OCI-LY3 (cell line): ENCODE results near the gene SLC9A8.

Experiments used
- H2AFZ ChIP-seq: fragments of 200-600, 300-600 bp; shearing (Covaris generic); 2 replicates; pipeline ENCODE4 v1.6.0; 2014; ENCODE audit warnings: antibody characterized with exemption, low read depth, low read length
- H3K27ac ChIP-seq: fragments of 200-600, 300-600 bp; sonication (generic); 2 replicates; pipeline ENCODE4 v1.5.1; 2014; ENCODE audit warnings: mild to moderate bottlenecking, low read length, moderate library complexity, mixed read lengths
- H3K27me3 ChIP-seq: fragments of 200-600, 300-600 bp; sonication (generic); 2 replicates; pipeline ENCODE4 v1.6.1; 2014; ENCODE audit warnings: low read depth, low read length, mixed read lengths
- H3K36me3 ChIP-seq: fragments of 200-600, 300-600 bp; sonication (generic); replicated peaks from 2 replicates; pipeline ENCODE3; 2014; ENCODE audit warnings: low read depth, low read length, mixed read lengths
- H3K4me1 ChIP-seq: fragments of 300-600, 200-600 bp; sonication (generic); 2 replicates; pipeline ENCODE4 v1.6.1; 2014; ENCODE audit warnings: low read length, mixed read lengths
- H3K4me2 ChIP-seq: fragments of 200-600, 300-600 bp; sonication (generic); 2 replicates; pipeline ENCODE4 v1.6.1; 2014; ENCODE audit warnings: low read length, mixed read lengths
- H3K4me3 ChIP-seq: fragments of 300-600, 200-600 bp; sonication (generic); 2 replicates; pipeline ENCODE4 v1.5.1; 2014; ENCODE audit warnings: antibody characterized with exemption, mild to moderate bottlenecking, low read length, moderate library complexity
- H3K79me2 ChIP-seq: fragments of 300-600, 200-600 bp; shearing (Covaris generic); 2 replicates; pipeline ENCODE4 v1.6.1; 2014; ENCODE audit warnings: mild to moderate bottlenecking, low read length, mixed read lengths
- H3K9ac ChIP-seq: fragments of 300-600, 200-600 bp; shearing (Covaris generic); 2 replicates; pipeline ENCODE4 v1.6.0; 2014; ENCODE audit warnings: mild to moderate bottlenecking, low read length, moderate library complexity
- H3K9me3 ChIP-seq: fragments of 200-600, 300-600 bp; shearing (Covaris generic); 2 replicates; pipeline ENCODE4 v1.6.1; 2014; ENCODE audit warnings: low read length, mixed read lengths; ENCODE audit not compliant: insufficient read depth
- H4K20me1 ChIP-seq: fragments of 200-600, 300-600 bp; sonication (generic); 2 replicates; pipeline ENCODE4 v1.6.1; 2016; ENCODE audit warnings: low read length, mixed read lengths; ENCODE audit not compliant: insufficient read depth
- EZH2phosphoT487 ChIP-seq: fragments of 200-600 bp; shearing (Covaris generic); IDR thresholded peaks from 2 replicates; pipeline ENCODE4 v1.6.1; 2018; ENCODE audit warnings: antibody characterized with exemption, mixed run types, low read depth
- TF ChIP-seq, protein P1 (sequence below): fragments of 200-600, 300-600 bp; sonication (generic); IDR thresholded peaks from 2 replicates; pipeline ENCODE4 v1.5.1; 2014; ENCODE audit warnings: antibody characterized with exemption, low read length, low read depth

The SLC9A8 gene

DNA sequence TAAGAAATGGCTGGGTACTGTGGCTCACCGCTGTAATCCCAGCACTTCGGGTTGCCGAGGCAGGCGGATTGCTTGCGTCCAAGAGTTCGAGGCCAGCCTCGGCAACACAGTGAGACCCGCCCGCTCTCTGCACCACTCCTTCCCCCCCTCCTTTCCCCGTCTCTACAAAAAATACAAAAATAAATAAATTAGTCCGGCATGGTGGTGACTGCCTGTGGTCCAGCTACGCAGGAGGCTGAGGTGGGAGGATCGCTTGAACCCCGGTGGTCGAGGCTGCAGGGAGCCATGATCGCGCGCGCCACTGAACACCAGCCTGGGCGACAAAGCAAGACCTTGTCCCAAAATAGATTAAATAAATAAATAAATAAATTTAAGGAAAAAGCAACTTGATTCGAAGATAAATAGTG, 123.1 kb downstream of the SLC9A8 start:
- peak overlapping the region; percentile 44 for H2AFZ ChIP-seq
- H3K27ac ChIP-seq, result peak overlapping the region; percentile 18
- H3K4me3 ChIP-seq, result peak overlapping the region; percentile 77
- H3K4me1 ChIP-seq, result peaks cover 28% of the 10 kb centered on the region
- H3K9me3 ChIP-seq, result no peaks in the 10 kb centered on the region
- H3K4me2 ChIP-seq, result peak overlapping the region; percentile 77
- H3K36me3 ChIP-seq, result peaks cover 20% of the 10 kb centered on the region
- H3K9ac ChIP-seq, result peak overlapping the region; percentile 69
- peaks cover 30% of the 10 kb centered on the region for H4K20me1 ChIP-seq
- H3K27me3 ChIP-seq, result no peaks in the 10 kb centered on the region
- peaks cover 45% of the 10 kb centered on the region for H3K79me2 ChIP-seq
- TF ChIP-seq, protein P1, sequence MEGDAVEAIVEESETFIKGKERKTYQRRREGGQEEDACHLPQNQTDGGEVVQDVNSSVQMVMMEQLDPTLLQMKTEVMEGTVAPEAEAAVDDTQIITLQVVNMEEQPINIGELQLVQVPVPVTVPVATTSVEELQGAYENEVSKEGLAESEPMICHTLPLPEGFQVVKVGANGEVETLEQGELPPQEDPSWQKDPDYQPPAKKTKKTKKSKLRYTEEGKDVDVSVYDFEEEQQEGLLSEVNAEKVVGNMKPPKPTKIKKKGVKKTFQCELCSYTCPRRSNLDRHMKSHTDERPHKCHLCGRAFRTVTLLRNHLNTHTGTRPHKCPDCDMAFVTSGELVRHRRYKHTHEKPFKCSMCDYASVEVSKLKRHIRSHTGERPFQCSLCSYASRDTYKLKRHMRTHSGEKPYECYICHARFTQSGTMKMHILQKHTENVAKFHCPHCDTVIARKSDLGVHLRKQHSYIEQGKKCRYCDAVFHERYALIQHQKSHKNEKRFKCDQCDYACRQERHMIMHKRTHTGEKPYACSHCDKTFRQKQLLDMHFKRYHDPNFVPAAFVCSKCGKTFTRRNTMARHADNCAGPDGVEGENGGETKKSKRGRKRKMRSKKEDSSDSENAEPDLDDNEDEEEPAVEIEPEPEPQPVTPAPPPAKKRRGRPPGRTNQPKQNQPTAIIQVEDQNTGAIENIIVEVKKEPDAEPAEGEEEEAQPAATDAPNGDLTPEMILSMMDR, result no peak
- TF ChIP-seq EZH2phosphoT487, result no peak

GRCh38 chr20:49936153-49937026, 123.8 kb downstream of the SLC9A8 start, which contains the start of gene RNF114:
TSS of gene RNF114 (plus strand) at chr20:49936397. CDS start at chr20:49936413, 16 bp downstream.
- Histone ChIP-seq H3K79me2 (peaks cover 52% of the 10 kb centered on the region), H3K9me3 (no peaks in the 10 kb centered on the region)

GRCh38 chr20:49937027-49937929, 124.7 kb downstream of the SLC9A8 start:
- H3K4me3 ChIP-seq, result peak overlapping the region; percentile 77
- H3K9ac ChIP-seq, result peak overlapping the region; percentile 83
- peak overlapping the region; percentile 28 for H3K27ac ChIP-seq
- H3K36me3 ChIP-seq, result peaks cover 34% of the 10 kb centered on the region
- peaks cover 61% of the 10 kb centered on the region for H3K79me2 ChIP-seq
- no peak for TF ChIP-seq EZH2phosphoT487
- TF ChIP-seq, protein P1, result no peak
- peaks cover 44% of the 10 kb centered on the region for H4K20me1 ChIP-seq
- H3K4me2 ChIP-seq, result peak overlapping the region; percentile 97
- no peaks in the 10 kb centered on the region for H3K9me3 ChIP-seq
- H3K4me1 ChIP-seq, result peaks cover 28% of the 10 kb centered on the region
- H3K27me3 ChIP-seq, result no peaks in the 10 kb centered on the region
- H2AFZ ChIP-seq, result no peak overlapping the region

More at GRCh38 chr20:49936153-49937026, 123.8 kb downstream of the SLC9A8 start, which contains the start of gene RNF114:
- peak within 1 kb of the TSS; percentile 83 for H3K9ac ChIP-seq
- no peak for TF ChIP-seq EZH2phosphoT487
- TF ChIP-seq, protein P1, result 0 out of 2 replicates have a peak, but pooled peaks have one; percentile 11
- H3K27ac ChIP-seq, result peak within 1 kb of the TSS; percentile 28
- H3K4me3 ChIP-seq, result peak within 1 kb of the TSS; percentile 77
- H2AFZ ChIP-seq, result peak within 1 kb of the TSS; percentile 44
- no peaks in the 10 kb centered on the region for H3K27me3 ChIP-seq
- peak within 1 kb of the TSS; percentile 97 for H3K4me2 ChIP-seq
- H3K4me1 ChIP-seq, result peaks cover 28% of the 10 kb centered on the region
- H4K20me1 ChIP-seq, result peaks cover 35% of the 10 kb centered on the region
- H3K36me3 ChIP-seq, result peaks cover 26% of the 10 kb centered on the region
